Kidney epithelial cell (primary cell): ENCODE data around the gene BHLHA9. TPM values are rescaled to one million over a fixed set of nuclear protein-coding genes. Genes with fewer than 3 reads are reported as not detected.

Source experiments
- DNase-seq: peaks from one replicate; pipeline ENCODE4 v3.0.0-alpha.2; 2010; ENCODE audit warnings: low read depth
- H3K27me3 ChIP-seq: 2 replicates; pipeline ENCODE4 v1.6.0; 2011; ENCODE audit warnings: low read length; ENCODE audit not compliant: control insufficient read depth, insufficient read depth
- H3K36me3 ChIP-seq: 2 replicates; pipeline ENCODE4 v1.5.1; 2011; ENCODE audit warnings: low read length; ENCODE audit not compliant: control insufficient read depth, insufficient read depth
- H3K4me3 ChIP-seq: 2 replicates; pipeline ENCODE4 v1.5.1; 2011; ENCODE audit warnings: low read depth, mild to moderate bottlenecking, control low read depth, low read length
- CTCF ChIP-seq: IDR thresholded peaks from 2 replicates; pipeline ENCODE4 v1.5.1; 2011; ENCODE audit warnings: mild to moderate bottlenecking, moderate library complexity, low read length, control low read depth, inconsistent platforms; ENCODE audit not compliant: insufficient read depth, poor library complexity, severe bottlenecking
- total RNA-seq: library from RNA; depleted of rRNA; stranded (reverse); fragments of >200 nt; gene quantifications from 2 replicates; pipeline ENCODE4 v1.2.3, GENCODE V29; 2015

BHLHA9 gene
- total RNA-seq, 1 donor from 2014 or later: not detected

GRCh38 chr17:1229900-1230501 is 40.2 kb upstream of the BHLHA9 start:
- Histone ChIP-seq H3K36me3 (no peaks in the 10 kb centered on the region), H3K4me3 (no peak overlapping the region), H3K27me3 (peaks cover 42% of the 10 kb centered on the region)
- no peak for TF ChIP-seq CTCF
- no peak for DNase-seq

- Histone ChIP-seq H3K36me3 (no peaks in the 10 kb centered on the region), H3K27me3 (peaks cover 42% of the 10 kb centered on the region), H3K4me3 (no peak overlapping the region)
- DNase-seq: no peak
- TF ChIP-seq CTCF: no peak
Measured at GRCh38 chr17:1231456-1231855, 38.8 kb upstream of the BHLHA9 start.

GRCh38 chr17:1232331-1232730 is 37.9 kb upstream of the BHLHA9 start:
- H3K36me3 ChIP-seq: no peaks in the 10 kb centered on the region

GRCh38 chr17:1232786-1233185 is 37.5 kb upstream of the BHLHA9 start:
- DNase-seq: no peak
- Histone ChIP-seq H3K27me3 (peaks cover 36% of the 10 kb centered on the region), H3K4me3 (no peak overlapping the region), H3K36me3 (no peaks in the 10 kb centered on the region)
- no peak for TF ChIP-seq CTCF

More at GRCh38 chr17:1232331-1232730, 37.9 kb upstream of the BHLHA9 start:
- no peak overlapping the region for H3K4me3 ChIP-seq
- H3K27me3 ChIP-seq: peaks cover 39% of the 10 kb centered on the region
- TF ChIP-seq CTCF: no peak
- no peak for DNase-seq

GRCh38 chr17:1234455-1234854 is 35.8 kb upstream of the BHLHA9 start:
- no peak overlapping the region for H3K4me3 ChIP-seq
- H3K27me3 ChIP-seq: peaks cover 22% of the 10 kb centered on the region
- DNase-seq: no peak
- H3K36me3 ChIP-seq: no peaks in the 10 kb centered on the region
- TF ChIP-seq CTCF: no peak

GRCh38 chr17:1237471-1237870 is 32.8 kb upstream of the BHLHA9 start:
- no peak for DNase-seq
- no peak for TF ChIP-seq CTCF

More at GRCh38 chr17:1237471-1237870, 32.8 kb upstream of the BHLHA9 start:
- no peak overlapping the region for H3K4me3 ChIP-seq
- no peaks in the 10 kb centered on the region for H3K27me3 ChIP-seq
- H3K36me3 ChIP-seq: no peaks in the 10 kb centered on the region
